Measurements from ENCODE around the gene KCNK1. TPM values are rescaled to one million over a fixed set of nuclear protein-coding genes. Genes with fewer than 3 reads are reported as not detected.
A peak's percentile ranks its signal among the peaks of the same experiment; 100 is the strongest.
"Not testable (repeated sequence)": the region's sequence is repeated elsewhere in the genome, so short reads cannot be mapped to it uniquely, and the experiment has no call there.

KCNK1 gene
- total RNA-seq, 2 experiments from 2014 or later, result not detected

- no peaks in the 10 kb centered on the region for H3K36me3 Mint-ChIP-seq
- H3K4me3 Mint-ChIP-seq, result peak overlapping the region; percentile 27
- peaks cover 55% of the 10 kb centered on the region for H3K27me3 Mint-ChIP-seq
- no peaks in the 10 kb centered on the region for H3K4me1 Mint-ChIP-seq
- H3K27ac Mint-ChIP-seq, result no peak overlapping the region
- ATAC-seq (ENCODE audit: low read depth) (no peak), DNase-seq (peak; percentile 24)
- POLR2A ChIA-PET, result no interaction called here
- H3K9me3 Mint-ChIP-seq, result no peaks in the 10 kb centered on the region
Observed at GRCh38 chr1:233614743-233615521, 1.0 kb downstream of the KCNK1 start.

- peaks cover 55% of the 10 kb centered on the region for H3K27me3 Mint-ChIP-seq
- no peak for ATAC-seq (ENCODE audit: low read depth)
- no peak for DNase-seq
- no peaks in the 10 kb centered on the region for H3K4me1 Mint-ChIP-seq
- POLR2A ChIA-PET, result no interaction called here
- no peaks in the 10 kb centered on the region for H3K9me3 Mint-ChIP-seq
- no peak overlapping the region for H3K27ac Mint-ChIP-seq
- no peak overlapping the region for H3K4me3 Mint-ChIP-seq
- H3K36me3 Mint-ChIP-seq, result no peaks in the 10 kb centered on the region
Observed at GRCh38 chr1:233615571-233615970, 1.7 kb downstream of the KCNK1 start.

- POLR2A ChIA-PET, result no interaction called here
- Mint-ChIP-seq H3K36me3 (no peaks in the 10 kb centered on the region), H3K4me1 (no peaks in the 10 kb centered on the region), H3K4me3 (no peak overlapping the region), H3K27ac (no peak overlapping the region), H3K9me3 (no peaks in the 10 kb centered on the region), H3K27me3 (peaks cover 47% of the 10 kb centered on the region)
- ATAC-seq (ENCODE audit: low read depth), result no peak
- no peak for DNase-seq
Observed at GRCh38 chr1:233617025-233617424, 3.1 kb downstream of the KCNK1 start.

- DNase-seq; ATAC-seq (ENCODE audit: low read depth); H3K9me3 Mint-ChIP-seq; POLR2A ChIA-PET; H3K4me1 Mint-ChIP-seq; H3K4me3 Mint-ChIP-seq; H3K27ac Mint-ChIP-seq; H3K36me3 Mint-ChIP-seq: not testable (repeated sequence)
- peaks cover 34% of the 10 kb centered on the region for H3K27me3 Mint-ChIP-seq
Observed at GRCh38 chr1:233619414-233619813, 5.5 kb downstream of the KCNK1 start.

- DNase-seq (no peak), ATAC-seq (ENCODE audit: low read depth) (no peak)
- POLR2A ChIA-PET, result no interaction called here
- Mint-ChIP-seq H3K4me3 (no peak overlapping the region), H3K9me3 (no peaks in the 10 kb centered on the region), H3K27ac (no peak overlapping the region), H3K4me1 (no peaks in the 10 kb centered on the region), H3K36me3 (no peaks in the 10 kb centered on the region), H3K27me3 (peaks cover 29% of the 10 kb centered on the region)
Observed at GRCh38 chr1:233620065-233620464, 6.2 kb downstream of the KCNK1 start.

GRCh38 chr1:233621923-233622322, 8.0 kb downstream of the KCNK1 start:
- H3K4me1 Mint-ChIP-seq, result no peaks in the 10 kb centered on the region
- no peaks in the 10 kb centered on the region for H3K36me3 Mint-ChIP-seq
- peaks cover 10% of the 10 kb centered on the region for H3K27me3 Mint-ChIP-seq
- POLR2A ChIA-PET, result no interaction called here
- no peak for ATAC-seq (ENCODE audit: low read depth)
- H3K9me3 Mint-ChIP-seq, result no peaks in the 10 kb centered on the region
- H3K27ac Mint-ChIP-seq, result no peak overlapping the region
- H3K4me3 Mint-ChIP-seq, result no peak overlapping the region
- DNase-seq, result no peak

GRCh38 chr1:233624289-233624688, 10.4 kb downstream of the KCNK1 start:
- H3K27ac Mint-ChIP-seq, result no peak overlapping the region
- H3K4me3 Mint-ChIP-seq, result no peak overlapping the region
- peaks cover 3% of the 10 kb centered on the region for H3K27me3 Mint-ChIP-seq
- H3K4me1 Mint-ChIP-seq, result no peaks in the 10 kb centered on the region
- no peaks in the 10 kb centered on the region for H3K36me3 Mint-ChIP-seq
- POLR2A ChIA-PET, result no interaction called here
- ATAC-seq (ENCODE audit: low read depth) (no peak), DNase-seq (no peak)
- no peaks in the 10 kb centered on the region for H3K9me3 Mint-ChIP-seq

GRCh38 chr1:233625087-233625486, 11.2 kb downstream of the KCNK1 start:
- H3K36me3 Mint-ChIP-seq, result no peaks in the 10 kb centered on the region
- no peaks in the 10 kb centered on the region for H3K9me3 Mint-ChIP-seq
- POLR2A ChIA-PET, result no interaction called here
- DNase-seq, result no peak
- ATAC-seq (ENCODE audit: low read depth), result no peak
- H3K4me1 Mint-ChIP-seq, result no peaks in the 10 kb centered on the region
- H3K27ac Mint-ChIP-seq, result no peak overlapping the region
- no peak overlapping the region for H3K4me3 Mint-ChIP-seq
- H3K27me3 Mint-ChIP-seq, result peaks cover 3% of the 10 kb centered on the region

- H3K9me3 Mint-ChIP-seq, result no peaks in the 10 kb centered on the region
- H3K27me3 Mint-ChIP-seq, result peaks cover 3% of the 10 kb centered on the region
- no peaks in the 10 kb centered on the region for H3K36me3 Mint-ChIP-seq
- POLR2A ChIA-PET, result no interaction called here
- no peak overlapping the region for H3K4me3 Mint-ChIP-seq
- ATAC-seq (ENCODE audit: low read depth) (no peak), DNase-seq (no peak)
- no peak overlapping the region for H3K27ac Mint-ChIP-seq
- no peaks in the 10 kb centered on the region for H3K4me1 Mint-ChIP-seq
Observed at GRCh38 chr1:233625510-233625981, 11.6 kb downstream of the KCNK1 start.

GRCh38 chr1:233627376-233627775, 13.5 kb downstream of the KCNK1 start:
- Mint-ChIP-seq H3K27ac (no peak overlapping the region), H3K36me3 (no peaks in the 10 kb centered on the region), H3K4me1 (no peaks in the 10 kb centered on the region), H3K9me3 (no peaks in the 10 kb centered on the region), H3K4me3 (no peak overlapping the region), H3K27me3 (peaks cover 2% of the 10 kb centered on the region)
- ATAC-seq (ENCODE audit: low read depth), result no peak
- DNase-seq, result no peak
- POLR2A ChIA-PET, result no interaction called here

GRCh38 chr1:233627823-233628222, 13.9 kb downstream of the KCNK1 start:
- ATAC-seq (ENCODE audit: low read depth) (no peak), DNase-seq (no peak)
- Mint-ChIP-seq H3K36me3 (no peaks in the 10 kb centered on the region), H3K27ac (no peak overlapping the region), H3K4me3 (no peak overlapping the region), H3K9me3 (no peaks in the 10 kb centered on the region), H3K27me3 (no peaks in the 10 kb centered on the region), H3K4me1 (no peaks in the 10 kb centered on the region)
- POLR2A ChIA-PET, result no interaction called here

GRCh38 chr1:233629305-233629935, 15.5 kb downstream of the KCNK1 start:
- DNase-seq (no peak), ATAC-seq (ENCODE audit: low read depth) (no peak)
- H3K27me3 Mint-ChIP-seq, result peaks cover 3% of the 10 kb centered on the region
- H3K36me3 Mint-ChIP-seq, result no peaks in the 10 kb centered on the region
- H3K4me1 Mint-ChIP-seq, result no peaks in the 10 kb centered on the region
- no peak overlapping the region for H3K27ac Mint-ChIP-seq
- H3K4me3 Mint-ChIP-seq, result no peak overlapping the region
- no peaks in the 10 kb centered on the region for H3K9me3 Mint-ChIP-seq
- POLR2A ChIA-PET, result no interaction called here

GRCh38 chr1:233631810-233632405, 18.0 kb downstream of the KCNK1 start:
- DNase-seq (no peak), ATAC-seq (ENCODE audit: low read depth) (no peak)
- H3K27me3 Mint-ChIP-seq, result peaks cover 6% of the 10 kb centered on the region
- no peaks in the 10 kb centered on the region for H3K36me3 Mint-ChIP-seq
- no peaks in the 10 kb centered on the region for H3K4me1 Mint-ChIP-seq
- H3K4me3 Mint-ChIP-seq, result no peak overlapping the region
- no peak overlapping the region for H3K27ac Mint-ChIP-seq
- no peaks in the 10 kb centered on the region for H3K9me3 Mint-ChIP-seq
- POLR2A ChIA-PET, result no interaction called here

GRCh38 chr1:233632436-233632835, 18.5 kb downstream of the KCNK1 start:
- no peak overlapping the region for H3K27ac Mint-ChIP-seq
- H3K9me3 Mint-ChIP-seq, result no peaks in the 10 kb centered on the region
- no peak for DNase-seq
- no peak for ATAC-seq (ENCODE audit: low read depth)
- POLR2A ChIA-PET, result no interaction called here
- no peaks in the 10 kb centered on the region for H3K36me3 Mint-ChIP-seq
- H3K4me1 Mint-ChIP-seq, result no peaks in the 10 kb centered on the region
- peaks cover 6% of the 10 kb centered on the region for H3K27me3 Mint-ChIP-seq
- H3K4me3 Mint-ChIP-seq, result no peak overlapping the region
